Transverse colon (tissue), 4 donors: ENCODE measurements around the gene YTHDF2. TPM values are rescaled to one million over a fixed set of nuclear protein-coding genes. Genes with fewer than 3 reads are reported as not detected.

Experiments used
- DNase-seq: peaks from one replicate; pipeline ENCODE4 v3.0.0-alpha.2; 2019
- H3K27ac ChIP-seq, 4 donors: fragments of 200-600 bp; sonication (generic); 2 replicates each; pipeline ENCODE4 v1.5.1; 2016 to 2018; ENCODE audit warnings: inconsistent platforms in 4 of 4
- H3K27me3 ChIP-seq: fragments of 200-600 bp; sonication (generic); 2 replicates; pipeline ENCODE4 v1.5.1; 2017; ENCODE audit warnings: inconsistent platforms
- H3K36me3 ChIP-seq, 4 donors: fragments of 200-600 bp; sonication (generic); 2 replicates each; pipeline ENCODE4 v1.5.1; 2017 to 2019; ENCODE audit warnings: inconsistent platforms in 4 of 4
- H3K4me1 ChIP-seq, 4 donors: fragments of 200-600 bp; sonication (generic); 2 replicates each; pipeline ENCODE4 v1.5.1; 2017 to 2020; ENCODE audit warnings: inconsistent platforms in 4 of 4
- H3K4me3 ChIP-seq, 4 donors: fragments of 200-600 bp; sonication (generic); 1 replicate in 1 of 4; 2 replicates in 3 of 4; pipeline versions ENCODE4 v1.5.1 to v1.6.1; 2017 to 2019; ENCODE audit warnings: inconsistent platforms in 4 of 4
- H3K9me3 ChIP-seq, 2 donors: fragments of 200-600 bp; sonication (generic); 2 replicates each; pipeline ENCODE4 v1.5.1; 2017 to 2019; ENCODE audit warnings: inconsistent platforms in 2 of 2
- EP300 ChIP-seq: sonication (generic); formaldehyde crosslinking; IDR thresholded peaks from one replicate; pipeline ENCODE4 v1.6.1; 2017; ENCODE audit warnings: antibody characterized with exemption, low read depth
- POLR2A ChIP-seq: fragments of 450-650 bp; IDR thresholded peaks from one replicate; pipeline ENCODE4 v1.6.1; 2016; ENCODE audit warnings: antibody characterized with exemption, mild to moderate bottlenecking, moderate library complexity
- POLR2AphosphoS5 ChIP-seq, 3 donors: sonication (generic); formaldehyde crosslinking; IDR thresholded peaks; one replicate each; pipeline ENCODE4 v1.6.1; 2016; ENCODE audit warnings: antibody characterized with exemption in 3 of 3
- WGBS, 2 donors: methylation state at CpG; one replicate each; pipeline ENCODE4 v1.1.5; 2018; ENCODE audit warnings: low coverage in 1 of 2; 5-methylcytosine and 5-hydroxymethylcytosine counted together
- in situ Hi-C, 4 donors: fragments of 200-750 bp; cut with MboI; loops; one replicate each; pipeline versions ENCODE4 v1.15.0 to v1.15.1; 2017; ENCODE audit warnings: low sequenced_read_pairs in 3 of 4, low pct_ligation_motif_present in 1 of 4, low pct_unique_long_range_greater_than_20kb in 1 of 4
- intact Hi-C: fragments of 100-400 bp; cut with DNase I; formaldehyde crosslinking; loops from one replicate; pipeline ENCODE4 v1.15.1; 2023; ENCODE audit warnings: low total_unique reads
- small RNA-seq, 4 donors: library from RNA; depleted of rRNA; stranded (forward); fragments of <200 nt; gene quantifications; one replicate each; pipeline ENCODE3, GENCODE V24; 2016
- total RNA-seq, 4 donors: library from RNA; depleted of rRNA; stranded (reverse); fragments of >200 nt; gene quantifications; one replicate each; pipeline ENCODE4 v1.1.0, GENCODE V29; 2016
- TF ChIP-seq, protein P1 (sequence below), 5 experiments: fragments of 200-600 bp in 3 of 5; fragments of 450-650 bp in 2 of 5; sonication (generic) in 3 of 5; IDR thresholded peaks; 1 replicate in 2 of 5; 2 replicates in 3 of 5; pipeline ENCODE4 v1.5.1; 2016 to 2017; ENCODE audit warnings: antibody characterized with exemption in 5 of 5, inconsistent platforms in 3 of 5, mild to moderate bottlenecking in 2 of 5, moderate library complexity in 1 of 5

Gene YTHDF2
- total RNA-seq, 4 donors from 2014 or later: 33.2 to 56.1 (median 45.8) TPM

DNA sequence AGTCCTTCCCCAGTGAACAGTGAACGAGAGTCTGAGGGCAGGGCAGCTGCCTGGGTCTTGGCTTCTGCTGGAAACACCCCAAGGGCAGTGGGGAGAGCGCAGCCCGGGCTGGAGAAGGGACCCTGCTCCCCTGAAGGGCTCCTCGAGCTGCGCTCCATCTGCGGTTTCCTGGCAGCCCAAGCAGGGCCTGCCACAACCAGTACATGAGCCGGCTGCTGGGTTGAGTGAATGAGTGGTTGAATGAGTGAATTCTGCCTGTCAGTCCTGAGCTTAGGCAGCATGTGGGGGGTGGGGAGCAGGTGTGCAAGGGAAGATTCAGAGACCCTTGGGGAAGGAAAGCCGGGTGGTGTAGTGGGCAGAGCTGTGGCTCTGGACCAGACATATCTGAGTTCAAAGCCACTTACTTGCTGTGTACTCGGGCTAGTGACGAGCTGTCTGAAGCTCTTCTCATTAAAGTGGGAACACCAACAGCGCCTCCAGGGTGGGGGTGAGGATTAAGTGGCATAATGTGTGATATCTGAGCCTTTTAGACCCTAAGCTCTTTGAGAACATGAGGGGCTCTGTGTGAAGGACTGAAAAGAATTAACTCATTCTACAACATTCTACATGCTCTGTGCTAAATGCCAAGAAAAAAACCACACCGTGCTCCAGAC is 78.9 kb downstream of the YTHDF2 start:
- TF ChIP-seq POLR2AphosphoS5 (IDR thresholded peaks at IDR 0.05) (no peak), POLR2A (no peak), EP300 (no peak)
- TF ChIP-seq, protein P1, sequence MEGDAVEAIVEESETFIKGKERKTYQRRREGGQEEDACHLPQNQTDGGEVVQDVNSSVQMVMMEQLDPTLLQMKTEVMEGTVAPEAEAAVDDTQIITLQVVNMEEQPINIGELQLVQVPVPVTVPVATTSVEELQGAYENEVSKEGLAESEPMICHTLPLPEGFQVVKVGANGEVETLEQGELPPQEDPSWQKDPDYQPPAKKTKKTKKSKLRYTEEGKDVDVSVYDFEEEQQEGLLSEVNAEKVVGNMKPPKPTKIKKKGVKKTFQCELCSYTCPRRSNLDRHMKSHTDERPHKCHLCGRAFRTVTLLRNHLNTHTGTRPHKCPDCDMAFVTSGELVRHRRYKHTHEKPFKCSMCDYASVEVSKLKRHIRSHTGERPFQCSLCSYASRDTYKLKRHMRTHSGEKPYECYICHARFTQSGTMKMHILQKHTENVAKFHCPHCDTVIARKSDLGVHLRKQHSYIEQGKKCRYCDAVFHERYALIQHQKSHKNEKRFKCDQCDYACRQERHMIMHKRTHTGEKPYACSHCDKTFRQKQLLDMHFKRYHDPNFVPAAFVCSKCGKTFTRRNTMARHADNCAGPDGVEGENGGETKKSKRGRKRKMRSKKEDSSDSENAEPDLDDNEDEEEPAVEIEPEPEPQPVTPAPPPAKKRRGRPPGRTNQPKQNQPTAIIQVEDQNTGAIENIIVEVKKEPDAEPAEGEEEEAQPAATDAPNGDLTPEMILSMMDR (IDR thresholded peaks at IDR 0.05): no peak
- H3K36me3 ChIP-seq: no peaks in the 10 kb centered on the region
- intact Hi-C loops: no loop called here
- H3K27ac ChIP-seq: no peak overlapping the region
- in situ Hi-C loops: no loop called here
- 19 to 49% methylated on average over 4 to 12 of the region's 12 CpGs for WGBS, 2 donors
- H3K4me3 ChIP-seq: no peak overlapping the region
- H3K4me1 ChIP-seq: peaks cover 0 to 3% (median 0%) of the 10 kb centered on the region in 4 donors
- no peak for DNase-seq
- peaks cover 75% of the 10 kb centered on the region for H3K27me3 ChIP-seq
- no peaks in the 10 kb centered on the region for H3K9me3 ChIP-seq

DNA sequence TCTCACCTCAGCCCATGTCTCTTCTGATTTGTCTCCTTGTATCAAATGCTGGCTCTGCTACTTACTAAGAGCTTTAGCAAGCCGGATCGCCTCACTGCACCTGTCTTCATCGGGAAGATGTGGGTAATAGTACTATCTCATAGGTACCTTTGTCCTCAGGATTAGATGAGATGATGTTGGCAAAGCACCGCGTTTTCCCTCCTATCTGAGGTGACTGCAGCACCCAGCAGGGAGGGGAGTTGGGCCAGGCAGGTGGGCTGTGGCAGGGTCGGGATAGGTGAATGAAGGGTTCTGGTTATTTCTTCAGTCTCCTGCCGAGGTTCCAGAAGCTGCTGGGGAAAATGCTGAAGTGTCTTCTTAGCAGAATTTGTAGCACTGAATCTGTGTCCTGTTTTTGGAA is 80.4 kb downstream of the YTHDF2 start:
- Histone ChIP-seq H3K9me3 (no peaks in the 10 kb centered on the region), H3K27me3 (peaks cover 60% of the 10 kb centered on the region), H3K27ac (no peak overlapping the region), H3K4me1 (peaks cover 0 to 3% (median 0%) of the 10 kb centered on the region in 4 donors), H3K4me3 (no peak overlapping the region), H3K36me3 (no peaks in the 10 kb centered on the region)
- intact Hi-C loops: no loop called here
- in situ Hi-C loops: no loop called here
- no peak for DNase-seq
- TF ChIP-seq POLR2A: no peak
- no peak for TF ChIP-seq EP300
- TF ChIP-seq, protein P1 (IDR thresholded peaks at IDR 0.05): no peak
- TF ChIP-seq POLR2AphosphoS5 (IDR thresholded peaks at IDR 0.05): no peak
- WGBS, 2 donors: 75 to 83% methylated on average over 2 to 7 of the region's 7 CpGs

DNA sequence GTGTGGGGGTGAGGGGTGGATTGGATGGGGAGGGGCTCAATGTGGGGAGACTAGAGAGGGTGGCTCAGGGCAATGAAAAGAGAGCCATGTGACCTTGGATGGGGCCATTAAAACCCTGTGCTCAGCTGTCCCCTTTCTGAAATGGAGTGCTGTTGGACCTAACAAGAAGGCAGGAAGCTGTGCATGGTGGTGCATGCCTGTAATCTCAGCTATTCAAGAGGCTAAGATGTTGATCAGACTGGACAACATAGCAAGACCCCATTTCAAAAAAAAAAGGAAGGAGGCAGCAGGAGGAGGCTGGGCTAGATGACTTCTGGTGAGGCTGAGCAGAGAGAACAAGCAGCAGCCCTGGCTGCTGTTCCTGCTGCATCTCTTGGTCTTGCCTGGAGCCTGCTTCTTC is 82.3 kb downstream of the YTHDF2 start:
- Histone ChIP-seq H3K9me3 (no peaks in the 10 kb centered on the region), H3K27ac (no peak overlapping the region), H3K4me1 (no peaks in the 10 kb centered on the region), H3K36me3 (no peaks in the 10 kb centered on the region), H3K4me3 (no peak overlapping the region), H3K27me3 (peaks cover 41% of the 10 kb centered on the region)
- DNase-seq: no peak
- in situ Hi-C loops: no loop called here
- TF ChIP-seq, protein P1 (IDR thresholded peaks at IDR 0.05): no peak
- no peak for TF ChIP-seq POLR2A
- intact Hi-C loops: no loop called here

Small RNA genes lying within 50 kb of the gene (small RNA-seq; reads per million reads assigned to genes)
- 0 reads per million in 4 donors for gene RF00422

Other genes starting within 250 kb of the YTHDF2 start
- 10 to 100 TPM; 13.0 to 87.9 (median 36.3) TPM for gene RCC1, start 230.9 kb upstream of the YTHDF2 start, total RNA-seq
- 10 to 100 TPM in 2 of 4 donors, 1 to 10 TPM in 2; 4.1 to 25.4 (median 12.4) TPM for gene TRNAU1AP, start 183.9 kb upstream of the YTHDF2 start, total RNA-seq
- 10 to 100 TPM in 1 of 4 donors, 1 to 10 TPM in 2, not detected in 1; 5.3 to 14.2 (median 5.6) TPM for gene RAB42, start 144.7 kb upstream of the YTHDF2 start, total RNA-seq
- 10 to 100 TPM; 13.8 to 19.5 (median 15.2) TPM for gene TAF12, start 93.9 kb upstream of the YTHDF2 start, total RNA-seq
- not detected for gene RNU11, start 88.3 kb upstream of the YTHDF2 start, total RNA-seq
- gene GMEB1, start 68.2 kb upstream of the YTHDF2 start, total RNA-seq: 10 to 100 TPM in 1 of 4 donors, 1 to 10 TPM in 3; 4.4 to 10.4 (median 7.2) TPM
- under 1 TPM in 1 of 4 donors, not detected in 3; under 0.01 TPM for gene OPRD1, start 75.2 kb downstream of the YTHDF2 start, total RNA-seq
- gene EPB41, start 177.6 kb downstream of the YTHDF2 start, total RNA-seq: 100 to 1,000 TPM in 1 of 4 donors, 10 to 100 TPM in 3; 71.6 to 117 (median 92.6) TPM